Inferior parietal cortex (tissue), 1 donor: ENCODE data around the gene KNOP1.
"Not testable (repeated sequence)": the region's sequence is repeated elsewhere in the genome, so short reads cannot be mapped to it uniquely, and the experiment has no call there.

Source experiments
- DNase-seq: peaks from one replicate; pipeline ENCODE4 v3.0.0-alpha.2; 2016; ENCODE audit errors: extremely low spot score

The KNOP1 gene

GRCh38 chr16:19741354-19741753 lies 23.3 kb upstream of the KNOP1 start:
- no peak for DNase-seq

- DNase-seq = no peak
These were observed 19.4 kb upstream of the KNOP1 start for GRCh38 chr16:19737306-19738038.

GRCh38 chr16:19735074-19735867 lies 17.2 kb upstream of the KNOP1 start:
- no peak for DNase-seq

- no peak for DNase-seq
These were observed 15.5 kb upstream of the KNOP1 start for GRCh38 chr16:19733551-19733950.

- no peak for DNase-seq
These were observed 10.6 kb upstream of the KNOP1 start for GRCh38 chr16:19728636-19728965.

GRCh38 chr16:19722981-19723380 lies 5.0 kb upstream of the KNOP1 start:
- DNase-seq = no peak

GRCh38 chr16:19722269-19722952 lies 4.4 kb upstream of the KNOP1 start:
- DNase-seq = no peak

- no peak for DNase-seq
These were observed 568 bp upstream of the KNOP1 start for GRCh38 chr16:19718624-19718965.

- DNase-seq = no peak
These were observed 713 bp downstream of the KNOP1 start for GRCh38 chr16:19717314-19717713.

- not testable (repeated sequence) for DNase-seq
These were observed 1.3 kb downstream of the KNOP1 start for GRCh38 chr16:19716728-19717127.

- no peak for DNase-seq
These were observed 1.8 kb downstream of the KNOP1 start for GRCh38 chr16:19716183-19716582.

GRCh38 chr16:19715566-19715965 lies 2.5 kb downstream of the KNOP1 start:
- DNase-seq = no peak

GRCh38 chr16:19713697-19714096 lies 4.3 kb downstream of the KNOP1 start:
- DNase-seq = no peak

GRCh38 chr16:19712418-19713058 lies 5.5 kb downstream of the KNOP1 start:
- no peak for DNase-seq

- DNase-seq = no peak
These were observed 6.4 kb downstream of the KNOP1 start for GRCh38 chr16:19711643-19712042.

- DNase-seq = no peak
These were observed 7.0 kb downstream of the KNOP1 start for GRCh38 chr16:19710991-19711545.

GRCh38 chr16:19710191-19710908 lies 7.7 kb downstream of the KNOP1 start:
- no peak for DNase-seq

GRCh38 chr16:19709381-19710136 lies 8.5 kb downstream of the KNOP1 start:
- no peak for DNase-seq

GRCh38 chr16:19708296-19709205 lies 9.5 kb downstream of the KNOP1 start:
- no peak for DNase-seq
